DMS 273 (cell line): ENCODE measurements around the gene ECM2.

Experiments used
- DNase-seq: peaks from one replicate; lab custom pipeline; 2025; ENCODE audit not compliant: unreplicated experiment; lab: John Stamatoyannopoulos, UW

ECM2 gene

GRCh38 chr9:92501671-92502393 lies 34.0 kb downstream of the ECM2 start:
- DNase-seq, result peak; percentile 46

- DNase-seq, result no peak
Observed at GRCh38 chr9:92500725-92501124, 35.1 kb downstream of the ECM2 start.

GRCh38 chr9:92499701-92500100 lies 36.1 kb downstream of the ECM2 start:
- DNase-seq, result no peak

GRCh38 chr9:92496396-92497176 lies 39.2 kb downstream of the ECM2 start:
- DNase-seq, result no peak

GRCh38 chr9:92494856-92495255 lies 40.9 kb downstream of the ECM2 start:
- no peak for DNase-seq

GRCh38 chr9:92493749-92494387 lies 41.9 kb downstream of the ECM2 start:
- DNase-seq, result no peak

GRCh38 chr9:92492781-92493401 lies 42.9 kb downstream of the ECM2 start:
- no peak for DNase-seq

GRCh38 chr9:92488681-92489550 lies 46.9 kb downstream of the ECM2 start:
- no peak for DNase-seq

- no peak for DNase-seq
Observed at GRCh38 chr9:92486371-92486770, 49.4 kb downstream of the ECM2 start.

- DNase-seq, result no peak
Observed at GRCh38 chr9:92484563-92484962, 51.2 kb downstream of the ECM2 start.

GRCh38 chr9:92483627-92484545 lies 51.9 kb downstream of the ECM2 start:
- no peak for DNase-seq

GRCh38 chr9:92482805-92483204 lies 53.0 kb downstream of the ECM2 start:
- no peak for DNase-seq

- no peak for DNase-seq
Observed at GRCh38 chr9:92482329-92482728, 53.5 kb downstream of the ECM2 start, which contains the start of gene ASPN. ASPN (minus strand) TSS chr9:92482506.

- DNase-seq, result peak; percentile 25
Observed at GRCh38 chr9:92480986-92481633, 54.7 kb downstream of the ECM2 start.

- no peak for DNase-seq
Observed at GRCh38 chr9:92480291-92480771, 55.5 kb downstream of the ECM2 start.

GRCh38 chr9:92479346-92479745 lies 56.4 kb downstream of the ECM2 start:
- DNase-seq, result no peak

GRCh38 chr9:92478783-92479182 lies 57.0 kb downstream of the ECM2 start:
- no peak for DNase-seq

GRCh38 chr9:92476962-92477361 lies 58.8 kb downstream of the ECM2 start:
- DNase-seq, result no peak

GRCh38 chr9:92474587-92474986 lies 61.2 kb downstream of the ECM2 start:
- no peak for DNase-seq
